ENCODE data around the gene MYL12A.
A peak's percentile ranks its signal among the peaks of the same experiment; 100 is the strongest.

MYL12A gene

GRCh38 chr18:3211236-3211992, 36.2 kb upstream of the MYL12A start:
- DNase-seq (ENCODE audit: low spot score) = no peak
- in situ Hi-C loops (cut with MboI; ENCODE audit: low pct_unique_long_range_greater_than_20kb, low sequenced_read_pairs, unreplicated experiment) = no loop called here

GRCh38 chr18:3212657-3213056, 34.9 kb upstream of the MYL12A start:
- no peak for DNase-seq (ENCODE audit: low spot score)
- TF ChIP-seq, protein P1, sequence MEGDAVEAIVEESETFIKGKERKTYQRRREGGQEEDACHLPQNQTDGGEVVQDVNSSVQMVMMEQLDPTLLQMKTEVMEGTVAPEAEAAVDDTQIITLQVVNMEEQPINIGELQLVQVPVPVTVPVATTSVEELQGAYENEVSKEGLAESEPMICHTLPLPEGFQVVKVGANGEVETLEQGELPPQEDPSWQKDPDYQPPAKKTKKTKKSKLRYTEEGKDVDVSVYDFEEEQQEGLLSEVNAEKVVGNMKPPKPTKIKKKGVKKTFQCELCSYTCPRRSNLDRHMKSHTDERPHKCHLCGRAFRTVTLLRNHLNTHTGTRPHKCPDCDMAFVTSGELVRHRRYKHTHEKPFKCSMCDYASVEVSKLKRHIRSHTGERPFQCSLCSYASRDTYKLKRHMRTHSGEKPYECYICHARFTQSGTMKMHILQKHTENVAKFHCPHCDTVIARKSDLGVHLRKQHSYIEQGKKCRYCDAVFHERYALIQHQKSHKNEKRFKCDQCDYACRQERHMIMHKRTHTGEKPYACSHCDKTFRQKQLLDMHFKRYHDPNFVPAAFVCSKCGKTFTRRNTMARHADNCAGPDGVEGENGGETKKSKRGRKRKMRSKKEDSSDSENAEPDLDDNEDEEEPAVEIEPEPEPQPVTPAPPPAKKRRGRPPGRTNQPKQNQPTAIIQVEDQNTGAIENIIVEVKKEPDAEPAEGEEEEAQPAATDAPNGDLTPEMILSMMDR (IDR thresholded peaks at IDR 0.05; ENCODE audit: extremely low read depth, insufficient read depth, missing control alignments) = no peak
- in situ Hi-C loops (cut with MboI; ENCODE audit: low pct_unique_long_range_greater_than_20kb, low sequenced_read_pairs, unreplicated experiment) = no loop called here

More at GRCh38 chr18:3211236-3211992, 36.2 kb upstream of the MYL12A start:
- TF ChIP-seq, protein P1 (IDR thresholded peaks at IDR 0.05; ENCODE audit: extremely low read depth, insufficient read depth, missing control alignments) = no peak

DNA sequence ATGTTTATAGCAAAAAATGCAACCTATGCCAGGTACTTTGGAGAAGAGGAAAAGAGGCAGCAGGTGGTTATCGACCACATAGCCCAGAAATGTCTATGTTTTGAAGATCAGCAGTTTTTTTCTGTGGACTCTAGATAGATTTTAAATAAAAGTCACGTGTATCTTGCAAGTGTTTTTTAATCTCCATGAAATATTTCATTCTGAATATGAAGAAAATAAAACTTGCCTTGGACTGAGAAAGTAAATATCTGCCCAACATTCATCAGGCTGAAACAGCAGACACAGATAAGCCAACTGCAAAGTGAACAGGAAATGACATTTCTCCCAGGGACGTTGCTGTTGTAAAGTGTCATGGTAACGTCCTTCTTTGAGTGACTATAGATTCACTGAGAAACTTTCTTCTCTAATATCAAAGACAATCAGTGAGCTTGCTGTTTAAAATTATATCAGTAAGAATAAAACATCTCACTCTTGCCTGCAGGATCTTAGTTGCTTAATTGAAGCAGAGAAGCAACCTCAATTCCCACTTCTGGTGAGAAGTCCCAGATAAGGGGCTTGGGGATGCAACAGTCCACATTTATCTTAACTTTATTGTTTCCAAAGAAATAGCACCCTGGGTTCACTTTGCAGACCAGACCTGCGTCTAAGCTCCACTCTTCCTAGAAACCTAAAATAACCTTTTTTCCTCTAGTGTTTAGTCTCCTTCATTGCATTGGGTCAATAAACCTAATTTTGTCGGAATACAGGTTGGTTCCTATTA, 34.1 kb upstream of the MYL12A start:
- in situ Hi-C loops (cut with MboI; ENCODE audit: low pct_unique_long_range_greater_than_20kb, low sequenced_read_pairs, unreplicated experiment) = no loop called here
- TF ChIP-seq, protein P1 (IDR thresholded peaks at IDR 0.05; ENCODE audit: extremely low read depth, insufficient read depth, missing control alignments) = no peak
- DNase-seq (ENCODE audit: low spot score) = peak; percentile 62

- in situ Hi-C loops (cut with MboI; ENCODE audit: low pct_unique_long_range_greater_than_20kb, low sequenced_read_pairs, unreplicated experiment) = no loop called here
- DNase-seq (ENCODE audit: low spot score) = no peak
- TF ChIP-seq, protein P1 (IDR thresholded peaks at IDR 0.05; ENCODE audit: extremely low read depth, insufficient read depth, missing control alignments) = no peak
These were observed 32.6 kb upstream of the MYL12A start for GRCh38 chr18:3214855-3215637.

- TF ChIP-seq, protein P1 (IDR thresholded peaks at IDR 0.05; ENCODE audit: extremely low read depth, insufficient read depth, missing control alignments) = no peak
- DNase-seq (ENCODE audit: low spot score) = no peak
- in situ Hi-C loops (cut with MboI; ENCODE audit: low pct_unique_long_range_greater_than_20kb, low sequenced_read_pairs, unreplicated experiment) = no loop called here
These were observed 30.6 kb upstream of the MYL12A start for GRCh38 chr18:3216987-3217386.

DNA sequence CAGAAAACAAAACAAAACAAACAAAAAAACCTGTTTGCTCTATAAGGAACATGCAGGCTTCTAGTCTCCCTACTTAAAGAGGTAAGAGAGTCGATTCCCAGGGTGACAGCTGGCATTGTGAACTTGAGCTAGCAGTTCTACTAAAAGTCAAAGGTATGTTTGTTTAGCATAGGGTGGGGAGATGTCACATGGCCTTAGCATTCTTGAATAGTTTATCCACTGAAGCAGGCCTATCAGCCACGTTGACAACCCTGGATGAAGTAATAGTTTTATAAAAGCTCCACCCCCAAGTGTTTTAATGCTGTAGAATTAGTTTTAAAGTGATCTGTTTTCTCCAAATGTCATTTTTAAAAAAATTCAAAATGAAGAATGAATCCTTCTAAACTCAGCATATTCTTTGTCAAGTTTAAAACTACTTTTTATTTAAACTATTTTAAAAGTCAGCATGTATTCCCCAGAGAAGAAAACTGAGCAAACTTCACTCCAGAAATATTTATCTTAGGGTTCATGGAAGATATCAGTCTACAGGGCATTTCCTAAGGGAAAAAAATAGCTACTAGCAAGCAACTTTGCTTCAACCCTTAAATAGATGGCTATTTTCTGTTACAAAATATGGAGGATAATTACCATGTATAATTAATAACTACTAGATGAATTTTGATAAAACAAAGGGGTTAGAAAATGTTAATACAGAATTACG, 29.5 kb upstream of the MYL12A start:
- DNase-seq (ENCODE audit: low spot score) = no peak
- TF ChIP-seq, protein P1 (IDR thresholded peaks at IDR 0.05; ENCODE audit: extremely low read depth, insufficient read depth, missing control alignments) = no peak
- in situ Hi-C loops (cut with MboI; ENCODE audit: low pct_unique_long_range_greater_than_20kb, low sequenced_read_pairs, unreplicated experiment) = no loop called here
